Activated T-helper 17 cell treated with anti-CD3 and anti-CD28 coated beads, Interleukin-2, amount 50 U/mL, for 72 hours (primary cell): ENCODE measurements around the gene MCL1. TPM values are rescaled to one million over a fixed set of nuclear protein-coding genes. Genes with fewer than 3 reads are reported as not detected.
"Not testable (repeated sequence)": the region's sequence is repeated elsewhere in the genome, so short reads cannot be mapped to it uniquely, and the experiment has no call there.

Source experiments
- ATAC-seq: fragments of 150-1000 bp; cut with Tn5 transposase; replicated peaks from 2 replicates; pipeline ENCODE4 v1.10.0; 2021; ENCODE audit warnings: mild to moderate bottlenecking, moderate library complexity
- H3K27ac Mint-ChIP-seq: one replicate; pipeline ENCODE4 v1.8.0; 2022; ENCODE audit warnings: mixed read lengths
- H3K27me3 Mint-ChIP-seq: one replicate; pipeline ENCODE4 v1.8.0; 2022; ENCODE audit warnings: mixed read lengths
- H3K36me3 Mint-ChIP-seq: one replicate; pipeline ENCODE4 v1.8.0; 2022; ENCODE audit warnings: low read depth, mild to moderate bottlenecking, mixed read lengths
- H3K4me1 Mint-ChIP-seq: one replicate; pipeline ENCODE4 v1.8.0; 2022; ENCODE audit warnings: mixed read lengths
- H3K4me3 Mint-ChIP-seq: one replicate; pipeline ENCODE4 v1.8.0; 2022; ENCODE audit warnings: mild to moderate bottlenecking, mixed read lengths
- H3K9me3 Mint-ChIP-seq: one replicate; pipeline ENCODE4 v1.8.0; 2022; ENCODE audit warnings: mixed read lengths
- total RNA-seq, 2 donors: library from RNA; stranded (reverse); gene quantifications; one replicate each; pipeline ENCODE4 v1.2.3, GENCODE V29; 2022

The MCL1 gene
- total RNA-seq, 2 donors from 2014 or later = 235 to 351 TPM

DNA sequence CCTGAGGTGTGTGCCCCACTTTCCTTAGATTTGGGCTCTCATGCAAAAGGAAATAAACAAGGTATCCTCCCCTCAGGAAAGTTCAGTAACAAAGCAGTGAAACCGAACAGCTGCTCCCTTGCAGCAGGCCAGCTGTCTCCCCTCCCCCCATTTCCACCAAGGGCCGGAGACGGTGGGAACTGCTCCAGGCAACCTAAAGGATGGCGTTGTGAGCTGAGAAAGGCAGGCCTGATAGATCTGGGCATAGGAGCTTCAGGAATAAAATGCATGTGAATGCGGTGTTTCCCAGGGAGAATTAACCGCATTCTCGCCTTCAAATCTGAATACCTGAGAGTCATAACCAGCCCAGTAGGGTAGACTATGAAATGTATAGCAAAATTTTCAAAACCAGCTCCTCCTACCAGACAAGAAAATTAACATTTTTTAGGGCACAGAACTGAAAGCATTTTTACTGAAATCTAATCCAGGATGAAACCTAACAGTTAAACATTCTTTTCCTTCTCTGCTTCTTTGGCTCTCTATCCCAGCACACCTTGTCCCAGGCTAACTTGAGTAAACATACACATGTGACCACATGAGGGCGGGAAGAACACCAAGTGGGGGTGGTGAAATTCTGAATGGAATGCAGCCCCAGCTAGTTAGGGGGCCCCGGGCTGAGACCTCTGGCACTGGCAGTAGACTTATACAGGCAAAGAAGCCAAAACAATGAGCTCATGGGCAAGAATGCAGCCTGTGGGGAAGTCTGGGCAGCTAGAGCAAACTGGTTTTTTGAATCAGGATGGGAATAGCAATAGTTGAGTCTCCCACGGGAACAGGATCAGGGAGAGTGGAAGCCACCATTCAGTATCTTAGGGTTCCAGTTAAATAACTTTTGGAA is 11.5 kb downstream of the MCL1 start:
- H3K9me3 Mint-ChIP-seq = no peaks in the 10 kb centered on the region
- ATAC-seq = peak; percentile 34
- peaks cover 59% of the 10 kb centered on the region for H3K4me1 Mint-ChIP-seq
- peak overlapping the region; percentile 92 for H3K27ac Mint-ChIP-seq
- H3K4me3 Mint-ChIP-seq = peak overlapping the region; percentile 98
- no peaks in the 10 kb centered on the region for H3K27me3 Mint-ChIP-seq
- peaks cover 81% of the 10 kb centered on the region for H3K36me3 Mint-ChIP-seq

DNA sequence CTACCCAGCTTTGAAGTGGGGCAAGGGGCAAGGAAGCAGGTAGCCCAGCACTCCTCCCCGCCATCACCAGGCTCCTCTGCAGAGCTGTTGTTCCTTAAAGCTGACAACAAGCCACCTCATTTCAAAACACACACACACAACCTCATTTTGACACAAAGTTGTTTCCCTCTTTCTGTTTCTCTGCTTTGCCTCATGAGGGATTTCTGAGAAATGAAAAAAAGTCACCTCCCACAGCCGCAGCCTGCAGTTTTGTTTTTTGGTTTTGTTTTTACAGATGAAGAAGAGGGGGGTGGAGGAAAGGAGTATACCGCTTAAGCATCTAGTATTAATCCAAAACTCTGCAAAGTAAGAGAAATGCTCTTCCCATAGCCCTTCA is 12.1 kb downstream of the MCL1 start:
- Mint-ChIP-seq H3K27me3 (no peaks in the 10 kb centered on the region), H3K36me3 (peaks cover 81% of the 10 kb centered on the region), H3K4me1 (peaks cover 62% of the 10 kb centered on the region), H3K27ac (peak overlapping the region; percentile 92), H3K4me3 (peak overlapping the region; percentile 98), H3K9me3 (no peaks in the 10 kb centered on the region)
- peak; percentile 49 for ATAC-seq

DNA sequence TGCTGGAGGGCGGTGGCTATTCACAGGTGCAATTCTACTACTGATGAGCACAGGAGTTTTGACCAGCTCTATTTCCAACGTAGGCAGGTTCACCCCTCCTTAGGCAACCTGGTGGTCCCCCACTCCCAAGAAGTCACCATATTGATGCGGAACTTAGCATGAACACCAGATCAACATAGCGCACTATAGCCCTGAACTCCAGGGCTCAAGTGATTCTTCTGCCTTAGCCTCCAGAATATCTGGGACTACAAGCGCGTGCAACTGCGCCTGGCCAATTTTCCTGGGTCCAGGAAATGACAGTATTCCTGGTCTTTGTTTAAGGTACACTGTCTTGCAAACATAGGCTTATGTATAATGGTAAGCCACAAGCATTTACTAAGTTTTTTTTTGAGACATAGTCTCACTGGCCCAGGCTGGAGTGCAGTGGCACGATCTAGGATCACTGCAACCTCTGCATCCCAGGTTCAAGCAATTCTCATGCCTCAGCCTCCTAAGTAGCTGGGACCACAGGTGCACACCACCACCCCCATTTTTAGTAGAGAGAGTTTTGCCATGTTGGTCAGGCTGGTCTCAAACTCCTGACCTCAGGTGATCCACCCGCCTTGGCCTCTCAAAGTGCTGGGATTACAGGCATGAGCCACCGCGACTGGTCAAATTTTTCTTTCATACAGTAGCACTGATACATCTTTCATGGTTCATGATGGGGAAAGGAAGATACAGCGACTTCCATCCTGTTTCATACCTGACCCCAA is 12.6 kb downstream of the MCL1 start:
- Mint-ChIP-seq H3K9me3 (no peaks in the 10 kb centered on the region), H3K4me1 (peaks cover 62% of the 10 kb centered on the region), H3K27me3 (no peaks in the 10 kb centered on the region), H3K36me3 (peaks cover 81% of the 10 kb centered on the region), H3K4me3 (peak overlapping the region; percentile 98), H3K27ac (peak overlapping the region; percentile 92)
- ATAC-seq = no peak

DNA sequence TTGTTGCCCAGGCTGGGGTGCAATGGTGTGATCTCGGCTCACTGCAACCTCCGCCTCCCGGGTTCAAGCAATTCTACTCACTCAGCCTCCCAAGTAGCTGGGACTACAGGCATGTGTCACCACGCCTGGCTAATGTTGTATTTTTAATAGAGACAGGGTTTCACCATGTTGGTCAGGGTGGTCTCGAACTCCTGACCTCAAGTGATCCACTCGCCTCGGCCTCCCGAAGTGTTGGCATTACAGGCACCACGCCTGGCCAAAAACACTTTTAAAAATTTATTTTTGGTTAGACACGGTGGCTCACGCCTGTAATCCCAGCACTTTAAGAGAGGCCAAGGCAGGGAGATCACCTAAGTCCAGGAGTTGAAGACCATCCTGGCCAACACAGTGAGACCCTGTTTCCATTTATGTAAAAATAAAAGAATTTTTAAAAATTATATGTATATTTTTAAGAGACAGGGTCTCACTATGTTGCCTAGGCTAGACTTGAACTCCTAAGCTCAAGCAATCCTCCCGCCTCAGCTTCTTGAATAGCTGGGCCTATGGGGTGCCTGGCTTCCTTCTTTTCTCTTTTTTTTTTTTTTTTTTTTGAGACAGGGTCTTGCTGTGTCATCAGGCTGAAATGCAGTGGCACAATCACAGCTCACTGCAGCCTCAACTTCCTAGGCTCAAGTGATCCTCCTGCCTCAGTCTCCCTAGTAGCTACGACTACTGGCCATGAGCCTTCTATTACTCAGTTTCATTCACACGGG is 14.0 kb downstream of the MCL1 start:
- peaks cover 77% of the 10 kb centered on the region for H3K36me3 Mint-ChIP-seq
- H3K27me3 Mint-ChIP-seq, ATAC-seq, H3K9me3 Mint-ChIP-seq: not testable (repeated sequence)
- peak overlapping the region; percentile 98 for H3K4me3 Mint-ChIP-seq
- H3K4me1 Mint-ChIP-seq = peaks cover 62% of the 10 kb centered on the region
- H3K27ac Mint-ChIP-seq = peak overlapping the region; percentile 95

DNA sequence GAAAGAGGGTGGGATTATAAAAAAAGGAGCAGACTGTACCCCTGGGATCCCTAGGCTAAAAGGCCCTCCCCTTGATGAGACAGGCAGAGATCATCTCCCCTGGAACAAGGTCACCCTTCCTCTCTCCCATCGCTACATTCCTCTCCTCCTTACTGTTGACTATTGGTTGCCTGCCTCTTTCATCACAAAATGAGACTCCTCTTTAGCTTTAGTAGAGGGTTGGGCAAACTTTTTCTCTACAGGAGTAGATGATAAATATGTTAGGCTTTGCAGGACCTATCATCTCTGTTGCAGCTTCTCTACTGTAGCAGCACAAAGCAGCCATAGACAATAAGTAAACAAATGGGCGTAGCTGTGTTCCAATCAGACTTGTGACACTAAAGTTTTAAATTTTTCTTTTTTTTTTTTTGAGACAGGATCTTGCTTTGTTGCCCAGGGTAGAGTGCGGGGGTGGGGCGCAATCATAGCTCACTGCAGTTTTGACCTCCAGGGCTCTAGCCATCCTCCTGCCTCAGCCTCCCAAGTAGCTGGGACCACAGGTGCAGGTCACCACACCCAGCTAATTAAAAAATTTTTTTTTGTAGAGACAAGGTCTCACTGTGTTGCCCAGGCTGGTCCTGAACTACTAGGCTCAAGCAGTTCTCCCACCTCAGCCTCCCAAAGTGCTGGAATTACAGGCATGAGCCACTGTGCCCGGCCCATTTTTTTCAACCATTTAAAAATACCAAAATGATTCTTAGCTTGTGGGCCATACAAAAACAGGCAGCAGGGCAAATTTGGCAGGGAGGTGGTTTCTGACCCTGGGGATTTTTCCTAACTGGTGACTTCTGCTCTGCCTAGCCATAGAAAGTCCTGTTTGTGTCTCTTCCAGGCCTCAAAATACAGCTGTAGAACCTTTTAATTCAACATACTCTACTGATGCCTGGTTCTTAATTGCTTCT is 15.1 kb downstream of the MCL1 start:
- Mint-ChIP-seq H3K27ac (peak overlapping the region; percentile 95), H3K36me3 (peaks cover 66% of the 10 kb centered on the region), H3K27me3 (no peaks in the 10 kb centered on the region), H3K4me1 (peaks cover 59% of the 10 kb centered on the region), H3K9me3 (no peaks in the 10 kb centered on the region), H3K4me3 (peak overlapping the region; percentile 98)
- no peak for ATAC-seq

DNA sequence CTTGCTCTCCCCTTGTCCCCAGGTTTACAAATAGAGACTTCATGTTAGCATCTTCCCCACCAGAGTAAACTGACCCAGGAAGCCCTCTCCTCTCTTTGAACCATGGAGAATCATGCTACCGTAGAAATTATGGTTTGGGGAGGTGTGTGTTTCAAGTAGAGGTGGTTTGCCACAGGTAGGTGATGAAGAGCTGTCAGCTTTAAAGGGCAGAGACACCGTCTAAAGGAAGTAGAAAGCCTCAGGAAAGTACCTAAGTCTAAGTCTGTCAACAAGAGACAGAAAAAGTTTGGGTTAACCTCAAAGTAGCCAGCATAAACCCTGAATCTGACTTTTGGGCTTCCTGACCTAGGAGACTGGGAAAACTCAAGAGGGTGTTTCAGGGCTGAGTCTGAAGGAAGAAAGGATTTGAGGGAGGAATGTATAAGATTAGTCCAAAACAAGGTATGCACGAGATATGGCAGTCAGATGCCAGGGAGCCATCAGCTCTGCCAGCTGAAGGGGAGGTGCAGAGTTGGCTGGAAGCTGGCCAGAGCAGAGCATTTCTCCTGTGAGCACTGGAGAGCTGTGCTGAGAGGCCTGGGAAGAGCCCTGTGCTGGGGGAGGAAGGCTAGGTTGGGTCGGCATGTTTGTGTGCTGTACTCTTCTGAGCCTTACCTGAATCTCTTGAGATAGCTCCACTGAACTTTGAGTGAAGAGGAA is 15.9 kb downstream of the MCL1 start:
- Mint-ChIP-seq H3K4me1 (peaks cover 53% of the 10 kb centered on the region), H3K36me3 (peaks cover 64% of the 10 kb centered on the region), H3K27me3 (no peaks in the 10 kb centered on the region), H3K9me3 (no peaks in the 10 kb centered on the region), H3K4me3 (peak overlapping the region; percentile 98), H3K27ac (peak overlapping the region; percentile 95)
- ATAC-seq = peak; percentile 45

DNA sequence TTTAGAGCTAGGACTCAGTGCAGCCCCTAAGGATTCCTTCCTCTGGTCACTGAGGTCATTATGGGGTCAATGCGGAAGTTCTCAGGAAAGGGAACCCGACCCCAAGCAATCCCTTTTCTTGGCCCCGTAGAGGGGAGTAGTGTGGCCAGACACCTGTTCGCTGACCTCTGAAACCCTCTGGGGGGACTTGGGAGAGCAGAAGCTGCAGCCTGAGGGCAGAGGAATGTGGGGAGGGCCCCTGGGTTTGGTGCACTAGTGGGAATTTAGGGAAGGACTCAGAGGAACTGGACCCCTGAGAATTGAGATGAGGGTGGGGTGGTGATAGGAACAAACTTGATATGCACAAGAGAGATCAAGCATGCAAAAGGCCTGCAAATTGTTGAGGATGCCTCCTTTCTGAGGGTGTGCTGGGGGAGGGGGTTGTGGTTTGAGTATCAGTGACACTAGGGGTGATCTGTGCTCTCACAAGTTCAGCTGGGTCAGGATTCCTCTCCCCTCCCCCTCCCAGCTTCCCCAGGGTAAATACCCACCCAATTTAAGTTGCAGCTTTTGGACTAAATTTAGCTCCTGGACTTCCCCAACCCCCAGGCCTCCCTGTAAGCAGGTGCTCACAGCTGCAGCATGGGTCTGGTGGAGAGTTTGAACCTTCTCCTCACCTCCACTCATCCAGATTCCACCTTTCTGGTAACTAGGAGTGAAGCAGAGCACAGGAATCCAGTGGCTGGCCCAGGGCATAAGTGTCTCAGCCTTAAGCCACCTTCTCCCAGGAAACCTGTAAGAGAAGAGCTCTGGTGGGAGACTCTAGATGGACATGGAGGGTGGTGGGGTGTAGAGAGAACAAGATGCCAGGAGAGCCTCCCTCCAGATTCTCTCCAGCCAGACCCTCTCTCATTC is 16.7 kb downstream of the MCL1 start:
- peaks cover 58% of the 10 kb centered on the region for H3K36me3 Mint-ChIP-seq

DNA sequence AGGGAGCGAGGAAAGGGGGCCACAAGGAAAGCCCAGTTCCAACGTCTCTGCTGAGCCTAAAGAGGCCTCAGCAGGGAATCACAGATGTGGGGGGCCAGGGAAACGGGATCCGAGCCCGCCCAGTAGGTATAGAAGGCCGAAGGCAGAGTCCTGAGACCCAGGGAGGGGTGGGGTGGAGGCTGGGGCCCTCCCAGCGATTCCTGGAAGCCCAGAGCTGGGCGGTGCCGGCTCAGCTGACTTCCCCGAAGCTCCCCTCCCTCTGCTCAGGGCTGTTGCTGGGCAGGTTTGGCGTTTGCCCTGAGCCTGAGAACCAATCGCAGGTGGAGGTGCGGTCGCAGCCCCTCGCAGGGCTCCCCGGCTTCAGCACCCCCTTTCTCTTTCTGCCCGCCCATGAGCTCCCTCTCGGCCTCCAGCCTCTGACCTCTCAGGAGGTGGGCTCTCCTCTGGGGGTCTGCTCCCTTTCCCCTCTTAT is 17.4 kb downstream of the MCL1 start:
- H3K4me1 Mint-ChIP-seq = peaks cover 39% of the 10 kb centered on the region
- peak overlapping the region; percentile 98 for H3K4me3 Mint-ChIP-seq
- peaks cover 51% of the 10 kb centered on the region for H3K36me3 Mint-ChIP-seq
- H3K27ac Mint-ChIP-seq = peak overlapping the region; percentile 95
- H3K27me3 Mint-ChIP-seq = no peaks in the 10 kb centered on the region
- peak; percentile 60 for ATAC-seq
- H3K9me3 Mint-ChIP-seq = no peaks in the 10 kb centered on the region

More for the DNA sequence above, 16.7 kb downstream of the MCL1 start:
- ATAC-seq = peak; percentile 42
- Mint-ChIP-seq H3K27me3 (no peaks in the 10 kb centered on the region), H3K4me1 (peaks cover 45% of the 10 kb centered on the region), H3K27ac (peak overlapping the region; percentile 95), H3K4me3 (peak overlapping the region; percentile 98), H3K9me3 (no peaks in the 10 kb centered on the region)

DNA sequence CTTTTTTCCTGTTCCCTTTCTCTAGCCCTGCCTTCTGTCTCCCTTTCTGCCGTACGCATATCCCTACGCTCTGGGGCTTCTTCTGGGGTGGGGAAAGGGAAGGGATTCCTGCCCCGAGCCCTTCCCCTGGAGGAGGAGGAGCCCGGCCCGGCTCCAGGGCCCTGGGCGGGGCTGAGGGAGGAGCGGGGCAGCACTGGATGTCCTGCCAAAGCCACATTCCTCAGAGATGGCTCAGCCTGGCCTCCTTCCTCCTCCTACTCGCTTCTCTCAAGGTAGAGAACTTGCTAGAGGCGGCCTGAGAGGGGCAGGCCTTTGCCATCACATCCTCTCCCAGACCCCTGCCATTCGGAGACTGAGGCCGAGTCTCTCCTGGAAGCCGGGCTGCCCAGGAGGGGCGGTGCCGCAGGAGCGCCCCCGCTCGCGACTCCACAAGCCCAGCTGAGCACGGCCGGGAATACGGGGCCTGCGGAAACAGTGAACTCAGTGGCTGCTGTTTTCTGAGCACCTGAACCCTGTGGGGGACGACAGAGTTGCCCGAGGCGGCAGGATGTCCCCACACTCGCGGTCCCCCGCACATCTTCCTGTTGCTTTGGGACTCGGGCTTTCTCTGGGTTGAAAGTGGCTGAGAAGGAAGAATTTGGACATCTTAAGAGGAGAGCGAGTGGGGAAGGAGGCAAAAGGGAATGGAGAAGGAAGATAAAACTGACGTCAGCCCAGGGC is 18.0 kb downstream of the MCL1 start:
- peak; percentile 51 for ATAC-seq
- peak overlapping the region; percentile 95 for H3K27ac Mint-ChIP-seq
- H3K27me3 Mint-ChIP-seq = no peaks in the 10 kb centered on the region
- peaks cover 38% of the 10 kb centered on the region for H3K4me1 Mint-ChIP-seq
- H3K4me3 Mint-ChIP-seq = peak overlapping the region; percentile 98
- H3K9me3 Mint-ChIP-seq = no peaks in the 10 kb centered on the region
- H3K36me3 Mint-ChIP-seq = peaks cover 45% of the 10 kb centered on the region

DNA sequence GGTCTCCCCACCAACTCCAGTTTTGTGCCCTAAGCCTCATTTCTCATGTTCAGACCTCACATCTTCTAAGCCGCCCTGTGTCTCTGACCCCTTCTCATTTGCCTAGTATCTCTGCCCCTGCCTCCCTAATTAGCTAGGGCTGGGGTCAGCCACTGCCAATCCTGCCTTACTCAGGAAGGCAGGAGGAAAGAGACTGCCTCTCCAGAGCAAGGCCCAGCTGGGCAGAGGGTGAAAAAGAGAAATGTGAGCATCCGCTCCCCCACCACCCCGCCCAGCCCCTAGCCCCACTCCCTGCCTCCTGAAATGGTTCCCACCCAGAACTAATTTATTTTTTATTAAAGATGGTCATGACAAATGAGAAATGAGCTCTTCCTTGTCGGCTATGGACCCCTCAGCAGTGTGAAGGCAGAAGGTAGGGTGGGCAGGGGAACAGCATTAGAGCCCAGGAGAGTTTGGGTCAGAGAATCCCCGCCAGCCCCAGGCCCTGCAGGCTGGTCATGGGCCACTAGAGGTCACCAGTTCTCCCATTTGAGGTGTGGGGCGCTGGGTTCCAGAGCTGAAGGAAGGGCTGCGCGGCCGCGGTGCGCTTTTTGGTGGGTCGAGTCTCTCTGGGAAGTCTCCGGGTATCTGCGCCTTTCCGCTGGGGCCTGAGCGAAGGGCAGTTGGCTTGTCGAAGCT is 18.7 kb downstream of the MCL1 start:
- peaks cover 39% of the 10 kb centered on the region for H3K4me1 Mint-ChIP-seq
- H3K27ac Mint-ChIP-seq = peak overlapping the region; percentile 95
- no peaks in the 10 kb centered on the region for H3K9me3 Mint-ChIP-seq
- peak; percentile 41 for ATAC-seq
- peak overlapping the region; percentile 98 for H3K4me3 Mint-ChIP-seq
- no peaks in the 10 kb centered on the region for H3K27me3 Mint-ChIP-seq
- peaks cover 38% of the 10 kb centered on the region for H3K36me3 Mint-ChIP-seq

DNA sequence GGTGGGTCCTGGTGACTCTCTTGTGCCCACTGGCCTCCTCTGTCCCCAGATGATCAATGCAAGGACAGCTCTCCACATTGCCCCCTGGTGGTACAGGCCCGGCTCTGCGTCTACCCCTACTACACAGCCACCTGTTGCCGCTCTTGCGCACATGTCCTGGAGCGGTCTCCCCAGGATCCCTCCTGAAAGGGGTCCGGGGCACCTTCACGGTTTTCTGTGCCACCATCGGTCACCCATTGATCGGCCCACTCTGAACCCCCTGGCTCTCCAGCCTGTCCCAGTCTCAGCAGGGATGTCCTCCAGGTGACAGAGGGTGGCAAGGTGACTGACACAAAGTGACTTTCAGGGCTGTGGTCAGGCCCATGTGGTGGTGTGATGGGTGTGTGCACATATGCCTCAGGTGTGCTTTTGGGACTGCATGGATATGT is 19.4 kb downstream of the MCL1 start:
- peak overlapping the region; percentile 98 for H3K4me3 Mint-ChIP-seq
- ATAC-seq = no peak
- no peaks in the 10 kb centered on the region for H3K9me3 Mint-ChIP-seq
- H3K27ac Mint-ChIP-seq = peak overlapping the region; percentile 95
- peaks cover 37% of the 10 kb centered on the region for H3K36me3 Mint-ChIP-seq
- H3K4me1 Mint-ChIP-seq = peaks cover 41% of the 10 kb centered on the region
- no peaks in the 10 kb centered on the region for H3K27me3 Mint-ChIP-seq
